ENCODE data around the gene SEMA5A.

SEMA5A gene

DNA sequence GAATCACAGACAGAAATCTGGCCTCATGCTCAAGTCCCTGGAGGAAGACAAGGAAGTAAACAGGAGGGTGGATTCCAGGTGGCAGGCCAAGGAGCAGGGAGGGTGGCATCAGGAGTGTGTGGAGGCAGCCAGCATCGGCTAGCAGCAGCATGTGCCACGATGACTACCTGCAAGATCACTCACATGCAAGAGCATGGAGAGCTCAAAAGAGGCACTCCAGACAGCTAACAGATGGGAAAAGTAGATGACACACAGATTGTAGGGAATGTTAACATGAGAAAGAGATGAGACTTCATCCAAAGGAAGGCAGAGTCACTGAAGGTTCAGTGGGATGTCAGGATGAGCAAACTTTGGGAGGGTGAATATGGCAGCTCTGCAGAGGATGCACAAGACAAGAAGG lies 104.3 kb downstream of the SEMA5A start:
- TF ChIP-seq FOXP2 (optimal IDR thresholded peaks at IDR 0.05; ENCODE audit: borderline replicate concordance, extremely low read depth, extremely low read length, insufficient read depth) (no peak), POLR2AphosphoS5 (IDR thresholded peaks at IDR 0.05; ENCODE audit: low read depth, low read length) (no peak), SIN3A (IDR thresholded peaks at IDR 0.05; ENCODE audit: borderline replicate concordance, insufficient read depth, low read length) (no peak), TAF1 (IDR thresholded peaks at IDR 0.05; ENCODE audit: borderline replicate concordance, insufficient read depth, low read length) (no peak)
- TF ChIP-seq, protein P1, sequence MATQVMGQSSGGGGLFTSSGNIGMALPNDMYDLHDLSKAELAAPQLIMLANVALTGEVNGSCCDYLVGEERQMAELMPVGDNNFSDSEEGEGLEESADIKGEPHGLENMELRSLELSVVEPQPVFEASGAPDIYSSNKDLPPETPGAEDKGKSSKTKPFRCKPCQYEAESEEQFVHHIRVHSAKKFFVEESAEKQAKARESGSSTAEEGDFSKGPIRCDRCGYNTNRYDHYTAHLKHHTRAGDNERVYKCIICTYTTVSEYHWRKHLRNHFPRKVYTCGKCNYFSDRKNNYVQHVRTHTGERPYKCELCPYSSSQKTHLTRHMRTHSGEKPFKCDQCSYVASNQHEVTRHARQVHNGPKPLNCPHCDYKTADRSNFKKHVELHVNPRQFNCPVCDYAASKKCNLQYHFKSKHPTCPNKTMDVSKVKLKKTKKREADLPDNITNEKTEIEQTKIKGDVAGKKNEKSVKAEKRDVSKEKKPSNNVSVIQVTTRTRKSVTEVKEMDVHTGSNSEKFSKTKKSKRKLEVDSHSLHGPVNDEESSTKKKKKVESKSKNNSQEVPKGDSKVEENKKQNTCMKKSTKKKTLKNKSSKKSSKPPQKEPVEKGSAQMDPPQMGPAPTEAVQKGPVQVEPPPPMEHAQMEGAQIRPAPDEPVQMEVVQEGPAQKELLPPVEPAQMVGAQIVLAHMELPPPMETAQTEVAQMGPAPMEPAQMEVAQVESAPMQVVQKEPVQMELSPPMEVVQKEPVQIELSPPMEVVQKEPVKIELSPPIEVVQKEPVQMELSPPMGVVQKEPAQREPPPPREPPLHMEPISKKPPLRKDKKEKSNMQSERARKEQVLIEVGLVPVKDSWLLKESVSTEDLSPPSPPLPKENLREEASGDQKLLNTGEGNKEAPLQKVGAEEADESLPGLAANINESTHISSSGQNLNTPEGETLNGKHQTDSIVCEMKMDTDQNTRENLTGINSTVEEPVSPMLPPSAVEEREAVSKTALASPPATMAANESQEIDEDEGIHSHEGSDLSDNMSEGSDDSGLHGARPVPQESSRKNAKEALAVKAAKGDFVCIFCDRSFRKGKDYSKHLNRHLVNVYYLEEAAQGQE (IDR thresholded peaks at IDR 0.05; ENCODE audit: insufficient read depth in 1 of 2, low read depth in 2 of 2, low read length in 2 of 2) = no peak

DNA sequence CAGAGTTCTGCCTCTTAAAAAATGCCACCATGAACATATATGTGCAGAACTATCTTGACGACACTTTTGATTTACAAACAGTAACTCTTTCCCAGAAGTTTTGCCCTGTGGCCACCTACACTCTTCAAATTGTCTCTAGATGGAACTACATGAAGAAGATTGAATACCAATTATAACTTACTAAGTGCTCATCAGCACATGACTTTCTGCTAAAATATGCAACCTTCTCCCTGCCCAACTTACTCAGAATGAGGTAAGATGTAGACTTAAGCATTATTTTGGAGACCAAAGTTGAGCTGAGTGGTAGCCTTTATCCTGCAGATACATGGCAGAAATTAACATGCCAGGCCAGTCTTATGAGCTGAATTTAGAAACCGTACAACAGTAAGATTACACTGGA lies 105.4 kb downstream of the SEMA5A start:
- no peak for TF ChIP-seq TAF1 (IDR thresholded peaks at IDR 0.05; ENCODE audit: borderline replicate concordance, insufficient read depth, low read length)
- no peak for TF ChIP-seq POLR2AphosphoS5 (IDR thresholded peaks at IDR 0.05; ENCODE audit: low read depth, low read length)
- no peak for TF ChIP-seq FOXP2 (optimal IDR thresholded peaks at IDR 0.05; ENCODE audit: borderline replicate concordance, extremely low read depth, extremely low read length, insufficient read depth)
- TF ChIP-seq SIN3A (IDR thresholded peaks at IDR 0.05; ENCODE audit: borderline replicate concordance, insufficient read depth, low read length) = no peak
- TF ChIP-seq, protein P1 (IDR thresholded peaks at IDR 0.05; ENCODE audit: insufficient read depth in 1 of 2, low read depth in 2 of 2, low read length in 2 of 2) = no peak

DNA sequence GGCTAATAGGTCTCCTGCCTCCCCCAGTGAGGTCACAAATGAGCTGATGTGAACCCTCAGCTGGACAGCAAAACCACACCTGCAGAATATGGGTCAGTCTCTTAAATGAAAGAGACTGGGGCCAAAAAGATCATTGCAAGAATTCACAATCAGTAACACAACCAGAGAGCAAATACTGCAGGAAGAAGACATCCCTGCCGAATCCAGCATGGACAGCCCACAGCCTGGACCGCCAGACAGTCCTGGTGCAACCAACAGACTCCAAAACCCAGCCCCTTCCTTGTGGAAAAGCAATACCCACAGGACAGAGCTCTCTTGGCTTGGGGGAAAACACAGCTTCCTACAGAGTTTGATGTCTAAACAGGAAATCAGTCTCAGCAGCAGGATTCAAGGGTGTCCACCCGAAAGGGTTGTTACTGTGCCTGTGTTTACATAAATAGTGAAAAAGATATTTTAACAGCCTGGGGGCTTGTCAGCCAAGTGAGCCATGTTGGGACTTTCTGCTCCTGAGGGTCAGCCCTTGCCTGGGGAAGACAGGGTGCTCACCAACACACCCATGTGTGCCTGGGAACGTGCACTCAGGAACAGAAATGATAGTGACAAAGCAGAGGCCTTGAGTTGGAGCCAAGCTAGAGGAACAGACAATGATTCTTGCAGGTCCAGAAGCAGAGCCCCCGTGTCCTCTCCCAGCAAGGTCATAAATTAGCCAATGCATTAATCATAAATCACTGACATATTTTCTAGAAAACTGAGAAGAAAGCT lies 106.2 kb downstream of the SEMA5A start:
- TF ChIP-seq FOXP2 (optimal IDR thresholded peaks at IDR 0.05; ENCODE audit: borderline replicate concordance, extremely low read depth, extremely low read length, insufficient read depth) = no peak
- TF ChIP-seq SIN3A (IDR thresholded peaks at IDR 0.05; ENCODE audit: borderline replicate concordance, insufficient read depth, low read length) = no peak
- no peak for TF ChIP-seq POLR2AphosphoS5 (IDR thresholded peaks at IDR 0.05; ENCODE audit: low read depth, low read length)
- TF ChIP-seq TAF1 (IDR thresholded peaks at IDR 0.05; ENCODE audit: borderline replicate concordance, insufficient read depth, low read length) = no peak
- TF ChIP-seq, protein P1 (IDR thresholded peaks at IDR 0.05; ENCODE audit: insufficient read depth in 1 of 2, low read depth in 2 of 2, low read length in 2 of 2) = no peak

DNA sequence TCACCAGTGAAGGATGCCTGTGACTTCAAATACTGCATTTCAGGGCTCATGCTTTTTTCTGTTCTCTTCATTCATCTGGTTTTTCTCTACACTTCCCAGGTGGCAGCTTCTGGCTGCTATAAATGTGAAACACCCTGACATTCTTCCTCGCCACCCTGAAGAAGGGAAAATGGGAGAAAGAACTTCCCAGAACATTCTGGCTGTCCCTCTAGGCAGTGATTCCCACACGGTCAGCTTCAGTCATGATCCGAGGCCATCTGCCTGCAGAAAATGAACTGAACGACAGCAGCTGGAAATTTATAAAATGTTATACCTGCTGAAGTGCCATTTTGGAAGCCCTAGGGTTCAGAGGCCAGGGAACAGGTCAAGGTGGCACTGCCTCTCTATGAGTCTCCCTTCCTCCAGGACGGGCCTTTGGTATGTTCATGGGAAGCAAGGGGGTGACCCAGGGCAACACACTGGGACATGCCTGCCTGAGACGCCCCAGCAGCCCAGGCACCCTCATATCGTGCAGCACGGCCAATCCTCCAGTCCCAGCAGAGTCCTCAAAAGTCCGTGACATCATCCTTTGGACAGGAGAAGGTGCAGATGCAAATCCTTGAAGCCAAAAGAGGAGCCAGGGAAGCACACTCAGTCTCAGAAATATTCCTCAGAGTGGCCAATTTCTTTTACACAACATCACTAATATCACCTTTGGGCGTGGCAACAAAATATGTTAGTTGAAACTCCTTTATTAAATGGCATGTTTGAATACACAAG lies 107.1 kb downstream of the SEMA5A start:
- no peak for TF ChIP-seq POLR2AphosphoS5 (IDR thresholded peaks at IDR 0.05; ENCODE audit: low read depth, low read length)
- no peak for TF ChIP-seq SIN3A (IDR thresholded peaks at IDR 0.05; ENCODE audit: borderline replicate concordance, insufficient read depth, low read length)
- TF ChIP-seq TAF1 (IDR thresholded peaks at IDR 0.05; ENCODE audit: borderline replicate concordance, insufficient read depth, low read length) = no peak
- TF ChIP-seq FOXP2 (optimal IDR thresholded peaks at IDR 0.05; ENCODE audit: borderline replicate concordance, extremely low read depth, extremely low read length, insufficient read depth) = no peak
- TF ChIP-seq, protein P1 (IDR thresholded peaks at IDR 0.05; ENCODE audit: insufficient read depth in 1 of 2, low read depth in 2 of 2, low read length in 2 of 2) = no peak
